Cardiac muscle cell (in vitro differentiated cells and primary cell): Measurements from ENCODE around the gene COPS7A. TPM values are rescaled to one million over a fixed set of nuclear protein-coding genes. Genes with fewer than 3 reads are reported as not detected.
"Not testable (repeated sequence)": the region's sequence is repeated elsewhere in the genome, so short reads cannot be mapped to it uniquely, and the experiment has no call there.

Experiments
- DNase-seq, 2 donors: peaks; one replicate each; pipeline versions ENCODE4 v3.0.0 to v3.0.0-alpha.2; 2010 to 2017; ENCODE audit warnings: low read depth in 1 of 2, low spot score in 1 of 2
- H3K27ac ChIP-seq: fragments of 200-600 bp; sonication (generic); 2 replicates; pipeline ENCODE4 v1.5.1; 2016
- H3K27me3 ChIP-seq: fragments of 200-600 bp; sonication (generic); 2 replicates; pipeline ENCODE4 v1.6.0; 2016; ENCODE audit warnings: control low read depth
- H3K36me3 ChIP-seq: fragments of 200-600 bp; sonication (generic); 2 replicates; pipeline ENCODE4 v1.5.1; 2016; ENCODE audit warnings: control low read depth
- H3K4me1 ChIP-seq: fragments of 200-600 bp; sonication (generic); 2 replicates; pipeline ENCODE4 v1.8.1; 2017; ENCODE audit warnings: low read depth, mild to moderate bottlenecking, mixed run types
- H3K4me3 ChIP-seq: fragments of 200-600 bp; sonication (generic); 2 replicates; pipeline ENCODE4 v1.5.1; 2016; ENCODE audit warnings: mild to moderate bottlenecking
- H3K9me3 ChIP-seq: fragments of 200-600 bp; sonication (generic); 2 replicates; pipeline ENCODE4 v1.5.1; 2017; ENCODE audit warnings: low read depth, mild to moderate bottlenecking, control low read depth
- CTCF ChIP-seq: IDR thresholded peaks from 2 replicates; pipeline ENCODE4 v1.5.1; 2012; ENCODE audit warnings: low read depth, mild to moderate bottlenecking, low read length
- polyA plus RNA-seq: library from polyadenylated mRNA; unstranded; fragments of >200 nt; fragmentation: Nextera tagmentation; extraction: Ambion mirVana; gene quantifications from 2 replicates; pipeline ENCODE4 v1.2.1, GENCODE V29; 2016
- total RNA-seq: library from RNA; depleted of rRNA; stranded (reverse); fragments of >200 nt; gene quantifications from 2 replicates; pipeline ENCODE4 v1.2.3, GENCODE V29; 2016

COPS7A gene
- total and polyA plus RNA-seq, 2 experiments from 2014 or later, result 71.0 to 108 TPM

- no peaks in the 10 kb centered on the region for H3K36me3 ChIP-seq
- H3K4me1 ChIP-seq, result peaks cover 5% of the 10 kb centered on the region
- no peak for DNase-seq
- H3K27ac ChIP-seq, result no peak overlapping the region
- peak overlapping the region; percentile 71 for H3K4me3 ChIP-seq
- H3K9me3 ChIP-seq, result no peaks in the 10 kb centered on the region
- peaks cover 40% of the 10 kb centered on the region for H3K27me3 ChIP-seq
- no peak for TF ChIP-seq CTCF
These were observed 24.4 kb upstream of the COPS7A start for GRCh38 chr12:6699259-6699988.

GRCh38 chr12:6699989-6700645 is 23.7 kb upstream of the COPS7A start:
- no peak for TF ChIP-seq CTCF
- Histone ChIP-seq H3K9me3 (no peaks in the 10 kb centered on the region), H3K27ac (no peak overlapping the region), H3K27me3 (peaks cover 40% of the 10 kb centered on the region), H3K4me1 (peaks cover 5% of the 10 kb centered on the region), H3K36me3 (no peaks in the 10 kb centered on the region), H3K4me3 (peak overlapping the region; percentile 71)
- DNase-seq, result peak in 1 of 2 donors; percentile 49

DNA sequence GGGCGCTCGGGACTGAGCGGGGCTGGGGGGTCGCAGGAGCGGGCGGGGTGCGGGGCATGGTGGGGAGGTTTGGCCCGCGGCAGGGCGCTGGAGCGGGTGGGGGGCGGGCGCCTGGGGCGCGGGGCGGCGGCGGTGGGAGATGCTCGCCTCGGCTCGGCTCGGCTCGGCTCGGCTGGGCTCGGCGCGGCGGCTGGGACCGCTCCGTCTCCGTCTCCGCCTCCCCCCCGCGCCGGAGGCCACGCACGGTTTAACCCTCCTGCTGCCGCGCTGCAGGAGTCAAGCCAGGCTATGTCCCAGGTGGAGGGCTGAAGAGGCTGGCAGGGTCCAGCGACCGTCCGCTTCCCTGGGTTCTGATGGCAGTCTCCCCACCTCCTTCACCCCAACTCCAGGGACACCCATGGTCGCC is 23.2 kb upstream of the COPS7A start, which contains the start of gene PIANP:
TSS of gene PIANP (minus strand) at position 170 of the 406 bp plus-strand sequence. CDS start 2,754 bp downstream, outside the sequence.
- Histone ChIP-seq H3K9me3 (no peaks in the 10 kb centered on the region), H3K4me1 (peaks cover 5% of the 10 kb centered on the region), H3K27ac (no peak within 1 kb of the TSS), H3K27me3 (peaks cover 40% of the 10 kb centered on the region), H3K36me3 (no peaks in the 10 kb centered on the region), H3K4me3 (peak within 1 kb of the TSS; percentile 71)
- DNase-seq, result peak; percentile 40 to 81
- TF ChIP-seq CTCF, result no peak

DNA sequence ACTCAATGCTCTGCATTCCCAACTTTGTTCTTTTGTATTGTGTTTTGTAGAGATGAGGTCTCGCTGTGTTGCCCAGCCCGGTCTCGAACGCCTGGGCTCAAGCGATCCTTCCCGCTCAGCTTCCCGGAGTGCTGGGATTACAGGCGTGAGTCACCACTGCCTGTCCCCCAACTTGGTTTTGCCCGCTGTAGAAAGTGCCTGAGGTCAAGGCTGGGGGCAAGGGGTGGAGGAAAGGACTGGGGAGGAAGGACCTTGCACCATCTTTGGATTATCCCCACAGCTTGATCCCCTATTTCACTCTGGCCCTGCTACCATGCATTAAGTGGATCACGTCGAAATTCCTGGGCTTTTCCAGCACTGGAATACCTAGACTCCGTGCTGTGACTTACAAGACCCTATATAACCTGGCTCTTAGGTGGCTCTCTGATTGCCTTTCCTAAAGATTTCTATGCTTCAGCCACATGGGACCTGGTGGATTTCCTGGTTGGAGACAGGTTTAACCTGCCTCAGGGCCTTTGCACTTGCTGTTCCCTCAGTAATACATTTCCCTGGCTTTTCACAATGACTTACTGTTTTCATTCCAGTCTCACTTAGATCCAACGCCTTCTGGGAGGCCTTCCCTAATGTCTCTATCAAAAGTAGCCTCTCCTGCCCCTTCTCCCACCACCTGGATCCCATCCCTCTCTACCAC is 22.6 kb upstream of the COPS7A start:
- no peaks in the 10 kb centered on the region for H3K9me3 ChIP-seq
- H3K36me3 ChIP-seq, result no peaks in the 10 kb centered on the region
- peak overlapping the region; percentile 71 for H3K4me3 ChIP-seq
- no peak for TF ChIP-seq CTCF
- peaks cover 40% of the 10 kb centered on the region for H3K27me3 ChIP-seq
- no peak overlapping the region for H3K27ac ChIP-seq
- peaks cover 5% of the 10 kb centered on the region for H3K4me1 ChIP-seq
- no peak for DNase-seq

GRCh38 chr12:6703631-6704030 is 20.2 kb upstream of the COPS7A start:
- Histone ChIP-seq H3K9me3 (no peaks in the 10 kb centered on the region), H3K4me3 (no peak overlapping the region), H3K4me1 (peaks cover 5% of the 10 kb centered on the region), H3K27ac (no peak overlapping the region), H3K36me3 (no peaks in the 10 kb centered on the region), H3K27me3 (peaks cover 36% of the 10 kb centered on the region)
- no peak for TF ChIP-seq CTCF
- peak in 1 of 2 donors; percentile 12 for DNase-seq

DNA sequence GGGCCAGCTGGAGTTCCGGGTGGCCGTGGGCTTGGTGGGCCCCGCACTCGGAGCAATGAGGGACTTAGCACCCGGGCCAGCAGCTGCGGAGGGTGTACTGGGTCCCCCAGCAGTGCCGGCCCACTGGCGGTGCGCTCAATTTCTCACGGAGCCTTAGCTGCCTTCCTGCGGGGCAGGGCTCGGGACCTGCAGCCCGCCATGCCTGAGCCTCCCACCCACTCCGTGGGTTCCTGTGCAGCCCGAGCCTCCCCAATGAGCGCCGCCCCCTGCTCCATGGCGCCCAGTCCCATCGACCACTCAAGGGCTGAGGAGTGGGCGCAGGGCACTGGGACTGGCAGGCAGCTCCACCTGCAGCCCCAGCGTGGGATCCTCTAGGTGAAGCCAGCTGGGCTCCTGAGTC is 15.5 kb upstream of the COPS7A start:
- H3K4me3 ChIP-seq, H3K36me3 ChIP-seq, H3K27me3 ChIP-seq, H3K9me3 ChIP-seq, H3K4me1 ChIP-seq, H3K27ac ChIP-seq, DNase-seq: not testable (repeated sequence)
